HepG2 (cell line): ENCODE results near the gene ZNF394. TPM values are rescaled to one million over a fixed set of nuclear protein-coding genes. Genes with fewer than 3 reads are reported as not detected.

Experiments
- AKAP8 ChIP-seq: sonication (generic); formaldehyde crosslinking; IDR thresholded peaks from 2 replicates; pipeline ENCODE4 v1.5.1; 2020; ENCODE audit warnings: mild to moderate bottlenecking, missing genetic modification reagents
- FOXP1 ChIP-seq, 2 experiments: fragments of 450-650 bp in 1 of 2; IDR thresholded peaks; 2 replicates each; pipeline ENCODE4 v1.6.1; 2017 to 2018; ENCODE audit warnings: antibody characterized with exemption in 1 of 2
- HNF1A ChIP-seq, 2 experiments: sonication (generic) in 1 of 2; formaldehyde crosslinking in 1 of 2; IDR thresholded peaks; 2 replicates each; pipeline versions ENCODE4 v1.4.0 to v1.6.1; 2016 to 2020; ENCODE audit warnings: borderline replicate concordance in 1 of 2, low read depth in 1 of 2, mild to moderate bottlenecking in 1 of 2, missing genetic modification reagents in 1 of 2
- HOXD1 ChIP-seq: sonication (generic); formaldehyde crosslinking; IDR thresholded peaks from 2 replicates; pipeline ENCODE4 v1.5.0; 2020; ENCODE audit warnings: missing genetic modification reagents
- MAZ ChIP-seq, 2 experiments: sonication (generic) in 1 of 2; formaldehyde crosslinking in 1 of 2; IDR thresholded peaks; 2 replicates each; pipeline versions ENCODE4 v1.5.0 to v1.6.1; 2012 to 2020; ENCODE audit warnings: low read depth in 2 of 2, mild to moderate bottlenecking in 2 of 2, borderline replicate concordance in 1 of 2, improper control_type of control experiment in 1 of 2, low read length in 1 of 2, missing genetic modification reagents in 1 of 2, moderate library complexity in 1 of 2
- PRDM4 ChIP-seq: sonication (generic); formaldehyde crosslinking; IDR thresholded peaks from 2 replicates; pipeline ENCODE4 v1.9.0; 2021; ENCODE audit warnings: missing genetic modification reagents, borderline replicate concordance
- RFX1 ChIP-seq: fragments of 450-650 bp; IDR thresholded peaks from 2 replicates; pipeline ENCODE4 v1.6.1; 2017
- SATB2 ChIP-seq: sonication (generic); formaldehyde crosslinking; IDR thresholded peaks from 2 replicates; pipeline ENCODE4 v1.5.0; 2020; ENCODE audit warnings: missing genetic modification reagents
- SNAPC2 ChIP-seq: sonication (generic); formaldehyde crosslinking; IDR thresholded peaks from 2 replicates; pipeline ENCODE4 v1.8.1; 2022; ENCODE audit warnings: mild to moderate bottlenecking, missing genetic modification reagents
- TEAD2 ChIP-seq: sonication (generic); formaldehyde crosslinking; IDR thresholded peaks from 2 replicates; pipeline ENCODE4 v1.9.0; 2021; ENCODE audit warnings: missing genetic modification reagents
- TIGD3 ChIP-seq: sonication (generic); formaldehyde crosslinking; IDR thresholded peaks from 2 replicates; pipeline ENCODE4 v1.5.1; 2020; ENCODE audit warnings: mild to moderate bottlenecking, missing genetic modification reagents, borderline replicate concordance
- ZNF280B ChIP-seq: sonication (generic); formaldehyde crosslinking; IDR thresholded peaks from 2 replicates; pipeline ENCODE4 v1.5.0; 2020; ENCODE audit warnings: missing genetic modification reagents, mild to moderate bottlenecking, borderline replicate concordance
- ZNF577 ChIP-seq: sonication (generic); formaldehyde crosslinking; IDR thresholded peaks from 2 replicates; pipeline ENCODE4 v1.4.0; 2020; ENCODE audit warnings: mild to moderate bottlenecking, low read depth, missing genetic modification reagents, borderline replicate concordance
- polyA plus RNA-seq, 8 experiments: library from polyadenylated mRNA; depleted of rRNA in 3 of 8; stranded (reverse) in 7 of 8; unstranded in 1 of 8; fragments of >200 nt; fragmentation: Illumina TruSeq in 4 of 8; extraction: Trizol in 4 of 8; gene quantifications; 2 replicates each; pipeline versions ENCODE4 v1.2.1 to v1.2.3, GENCODE V29; 2011 to 2016; ENCODE audit warnings: low read depth in 4 of 8, missing spikeins in 1 of 8, mixed read lengths in 1 of 8; ENCODE audit not compliant: insufficient read depth in 1 of 8
- total RNA-seq, 5 experiments: library from RNA; depleted of rRNA; stranded (reverse); fragments of >200 nt; fragmentation: Illumina TruSeq; extraction: Trizol; gene quantifications; 2 replicates each; pipeline ENCODE4 v1.2.3, GENCODE V29; 2016; ENCODE audit warnings: low read depth in 1 of 5
- TF ChIP-seq, protein P1 (sequence below): sonication (generic); formaldehyde crosslinking; IDR thresholded peaks from 2 replicates; pipeline ENCODE4 v1.4.0; 2020; ENCODE audit warnings: mild to moderate bottlenecking, low read depth, missing genetic modification reagents
- TF ChIP-seq, protein P2 (sequence below): IDR thresholded peaks from 2 replicates; pipeline ENCODE4 v1.6.1; 2016; ENCODE audit warnings: low read depth, borderline replicate concordance

The ZNF394 gene
- total and polyA plus RNA-seq, 2 of the 13 experiments (the other 11 are each of a cell fraction or from before 2014, with no cell fraction given), result 7.8 to 19.6 TPM

DNA sequence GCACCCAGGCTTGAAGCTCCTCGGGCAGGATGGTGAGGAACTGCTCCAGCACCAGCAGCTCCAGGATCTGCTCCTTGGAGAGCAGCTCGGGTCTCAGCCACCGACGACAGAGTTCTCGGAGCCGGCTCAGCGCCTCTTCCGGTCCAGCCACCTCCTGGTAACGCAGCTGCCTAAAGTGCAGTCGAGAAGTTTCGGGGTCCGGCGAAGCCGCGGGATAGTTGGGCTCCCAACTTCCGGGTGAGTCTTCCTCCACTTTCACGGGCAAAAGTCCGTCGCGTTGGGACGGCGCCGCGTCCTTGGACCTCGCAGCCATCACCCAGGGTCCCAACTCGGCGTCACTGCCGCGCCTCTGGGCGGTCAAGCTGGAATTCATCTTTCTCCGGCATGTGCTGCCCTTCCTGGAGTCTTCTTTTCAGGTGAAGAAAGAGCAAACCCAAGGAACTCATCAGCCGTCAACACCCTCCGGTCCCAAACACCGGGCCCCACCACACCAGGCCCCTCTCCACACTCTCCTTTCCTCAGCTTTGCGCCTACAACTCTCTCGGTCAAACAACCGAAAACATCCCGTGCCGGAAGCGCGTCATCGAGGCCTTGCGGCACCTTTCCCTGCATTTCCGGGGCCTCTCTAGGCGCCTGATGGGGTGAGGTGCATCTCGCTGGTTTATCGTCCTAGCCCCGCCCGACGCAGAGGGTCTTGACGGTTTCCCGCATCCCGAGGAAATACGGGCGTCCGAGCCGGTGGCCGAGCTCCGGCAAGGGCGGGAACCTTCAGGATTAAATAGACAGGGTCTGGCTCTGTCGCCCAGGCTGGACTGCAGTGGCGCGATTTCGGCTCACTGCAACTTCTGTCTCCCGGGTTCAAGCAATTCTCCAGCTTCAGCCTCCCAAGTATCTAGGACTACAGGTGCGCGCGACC is at the start of gene ZNF394 (continued):
- TF ChIP-seq TIGD3 (CRISPR knock-in tag) (no peak), TEAD2 (CRISPR knock-in tag) (no peak), ZNF577 (CRISPR knock-in tag) (no peak), SATB2 (no peak), SNAPC2 (0 out of 2 replicates have a peak, but pooled peaks have one; percentile 72), MAZ (IDR thresholded peaks at IDR 0.05; ENCODE audit: borderline replicate concordance, low read depth, low read length) (no peak), MAZ (CRISPR knock-in tag; IDR thresholded peaks at IDR 0.05; ENCODE audit: low read depth) (peak; percentile 93), HOXD1 (CRISPR knock-in tag) (no peak), RFX1 (no peak), ZNF280B (CRISPR knock-in tag) (no peak; the same call in none of the 2 replicates), FOXP1 (IDR thresholded peaks at IDR 0.05) (no peak), FOXP1 (CRISPR knock-in tag; IDR thresholded peaks at IDR 0.05) (no peak), HNF1A (IDR thresholded peaks at IDR 0.05; ENCODE audit: low read depth) (no peak), HNF1A (CRISPR knock-in tag; IDR thresholded peaks at IDR 0.05; ENCODE audit: borderline replicate concordance) (0 out of 2 replicates have a peak, but pooled peaks have one; percentile 48), AKAP8 (CRISPR knock-in tag) (no peak), PRDM4 (CRISPR knock-in tag) (0 out of 2 replicates have a peak, but pooled peaks have one; percentile 28)
- TF ChIP-seq, protein P1, sequence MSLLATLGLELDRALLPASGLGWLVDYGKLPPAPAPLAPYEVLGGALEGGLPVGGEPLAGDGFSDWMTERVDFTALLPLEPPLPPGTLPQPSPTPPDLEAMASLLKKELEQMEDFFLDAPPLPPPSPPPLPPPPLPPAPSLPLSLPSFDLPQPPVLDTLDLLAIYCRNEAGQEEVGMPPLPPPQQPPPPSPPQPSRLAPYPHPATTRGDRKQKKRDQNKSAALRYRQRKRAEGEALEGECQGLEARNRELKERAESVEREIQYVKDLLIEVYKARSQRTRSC (CRISPR knock-in tag), result no peak
- TF ChIP-seq, protein P2, sequence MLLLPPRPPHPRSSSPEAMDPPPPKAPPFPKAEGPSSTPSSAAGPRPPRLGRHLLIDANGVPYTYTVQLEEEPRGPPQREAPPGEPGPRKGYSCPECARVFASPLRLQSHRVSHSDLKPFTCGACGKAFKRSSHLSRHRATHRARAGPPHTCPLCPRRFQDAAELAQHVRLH (CRISPR knock-in tag), result peak; percentile 58; the same call in 1 of the 2 replicates
